ENCODE measurements around the gene TNFAIP8L3.
"Not testable (repeated sequence)": the region's sequence is repeated elsewhere in the genome, so short reads cannot be mapped to it uniquely, and the experiment has no call there.

Gene TNFAIP8L3

DNA sequence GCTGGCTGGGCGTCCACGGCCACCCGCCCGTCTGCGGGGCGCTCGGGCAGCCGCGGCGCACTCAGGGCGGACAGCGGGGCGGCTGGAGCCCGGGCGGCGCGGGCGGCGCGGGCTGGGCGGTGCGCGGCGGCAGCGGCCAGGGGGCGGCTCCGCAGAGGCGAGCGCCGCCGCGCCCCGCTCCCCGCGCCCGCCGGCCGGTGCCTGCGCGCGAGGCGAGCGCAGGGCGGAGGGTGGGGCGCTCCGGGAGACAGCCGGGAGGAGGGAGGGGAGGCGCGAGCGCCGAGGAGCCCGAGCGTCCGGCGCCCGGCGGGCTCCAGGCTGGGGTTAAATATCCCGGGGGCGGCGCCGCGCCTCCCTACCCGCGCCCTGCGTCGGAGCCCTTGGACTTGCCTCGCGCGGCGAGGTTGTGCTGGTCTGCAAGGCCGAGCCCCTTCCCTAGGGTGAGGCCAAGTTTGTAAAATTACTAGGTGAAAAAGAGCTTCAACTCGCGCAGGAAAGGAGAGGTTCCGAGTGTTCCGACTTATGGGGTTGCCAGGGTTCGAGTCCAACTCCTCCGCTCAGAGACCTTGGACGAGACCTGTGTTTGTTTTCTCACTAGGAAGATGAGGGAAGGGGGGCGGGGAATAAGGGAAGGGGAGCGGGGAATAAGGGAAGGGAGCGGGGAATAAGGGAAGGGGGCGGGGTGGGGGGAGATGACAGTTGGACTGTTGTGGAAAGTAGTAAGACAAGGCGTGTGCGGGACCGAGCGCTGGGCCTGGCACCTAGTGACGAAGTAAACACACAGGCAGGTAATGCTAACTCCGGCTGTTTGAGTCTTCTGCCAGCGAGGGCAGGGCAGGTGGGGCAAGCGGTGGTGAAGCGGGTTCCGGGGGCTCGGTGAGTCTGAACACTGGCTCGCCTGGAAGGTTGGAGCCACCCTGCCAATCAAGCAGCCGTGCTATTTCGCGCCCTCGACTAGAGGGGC, at the start of gene TNFAIP8L3:
TSS of gene TNFAIP8L3 (minus strand) at position 301 of the 964 bp plus-strand sequence. CDS start 311 bp downstream, outside the sequence.
- no peak for TF ChIP-seq Cebpa-rat (IDR thresholded peaks at IDR 0.05)
- Histone ChIP-seq H3K4me1 (peaks cover 0 to 76% (median 20%) of the 10 kb centered on the region in 10 experiments; a peak in 12 of 20 replicates), H3K27ac (no peak within 1 kb of the TSS), H3K36me3 (no peaks in the 10 kb centered on the region), H3K9me3 (replicated peaks in 1 of 11) (peaks cover 0 to 17% (median 10%) of the 10 kb centered on the region in 11 experiments; a peak in 14 of 22 replicates), H3K27me3 (peaks cover 43 to 69% (median 64%) of the 10 kb centered on the region in 11 experiments), H3K9ac (peak within 1 kb of the TSS in 4 of 11 experiments; percentile 16 to 68 (median 44); a peak in 4 of 22 replicates), H3K4me2 (peak within 1 kb of the TSS; percentile 60 to 82 (median 69)), H3K4me3 (peak within 1 kb of the TSS; percentile 44 to 66 (median 54)), H4K20me1 (peaks cover 0 to 8% (median 0%) of the 10 kb centered on the region in 11 experiments; a peak in 1 of 22 replicates)

DNA sequence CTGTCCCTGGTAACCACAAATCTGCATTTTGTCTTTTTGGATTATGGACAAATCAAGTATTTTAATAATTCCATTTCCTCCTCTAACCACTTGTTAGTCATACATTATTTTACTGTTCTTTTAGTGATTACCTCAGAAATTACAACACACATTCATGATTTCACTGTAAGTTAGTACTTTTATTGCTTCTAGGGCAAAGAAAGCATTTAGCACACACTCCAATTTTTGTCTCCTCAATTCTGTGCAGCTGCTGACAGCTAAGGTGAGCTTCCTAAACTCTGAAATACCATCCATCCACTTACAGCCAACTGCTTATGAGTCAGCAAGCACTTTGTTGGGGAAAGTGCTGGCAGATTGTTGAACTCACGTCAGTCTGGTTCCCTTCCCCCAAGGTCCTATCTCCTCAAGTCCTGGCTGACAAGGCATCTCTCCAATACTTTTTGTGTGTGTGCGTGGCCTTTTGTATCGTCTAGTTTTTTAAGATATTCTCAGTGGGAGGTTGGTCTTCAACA, 49.4 kb upstream of the TNFAIP8L3 start:
- Histone ChIP-seq H3K4me1 (peaks cover 0 to 9% (median 0%) of the 10 kb centered on the region in 10 experiments; a peak in 2 of 20 replicates), H3K4me2 (0 out of 22 replicates have a peak overlapping the region, but pooled peaks of 1 of the 11 experiments have one; percentile 19), H3K27ac (no peak overlapping the region), H4K20me1 (no peaks in the 10 kb centered on the region), H3K27me3 (no peaks in the 10 kb centered on the region), H3K9ac (no peak overlapping the region), H3K4me3 (no peak overlapping the region), H3K36me3 (no peaks in the 10 kb centered on the region), H3K9me3 (replicated peaks in 1 of 11) (peaks cover 4 to 15% (median 9%) of the 10 kb centered on the region in 11 experiments; a peak in 19 of 22 replicates)
- TF ChIP-seq Cebpa-rat (IDR thresholded peaks at IDR 0.05) = no peak

DNA sequence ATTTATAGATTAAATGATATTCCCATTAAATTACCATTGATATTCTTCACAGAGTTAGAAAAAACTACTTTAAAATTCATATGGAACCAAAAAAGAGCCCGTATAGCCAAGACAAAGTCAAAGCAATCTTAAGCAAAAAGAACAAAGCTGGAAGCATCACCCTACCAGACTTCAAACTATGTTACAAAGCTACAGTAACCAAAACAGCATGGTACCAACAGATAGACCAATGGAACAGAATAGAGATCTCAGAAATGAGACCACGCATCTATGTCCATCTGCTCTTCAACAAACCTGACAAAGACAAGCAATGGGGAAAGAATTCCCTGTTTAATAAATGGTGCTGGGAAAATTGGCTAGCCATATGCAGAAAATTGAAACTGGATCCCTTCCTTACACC, 45.6 kb upstream of the TNFAIP8L3 start:
- not testable (repeated sequence) for H3K4me1 ChIP-seq, H3K36me3 ChIP-seq, H3K27me3 ChIP-seq, H3K4me2 ChIP-seq, H3K9ac ChIP-seq, H3K4me3 ChIP-seq, H4K20me1 ChIP-seq, H3K27ac ChIP-seq
- H3K9me3 ChIP-seq (replicated peaks in 1 of 11) = peaks cover 4 to 15% (median 9%) of the 10 kb centered on the region in 11 experiments; a peak in 19 of 22 replicates

DNA sequence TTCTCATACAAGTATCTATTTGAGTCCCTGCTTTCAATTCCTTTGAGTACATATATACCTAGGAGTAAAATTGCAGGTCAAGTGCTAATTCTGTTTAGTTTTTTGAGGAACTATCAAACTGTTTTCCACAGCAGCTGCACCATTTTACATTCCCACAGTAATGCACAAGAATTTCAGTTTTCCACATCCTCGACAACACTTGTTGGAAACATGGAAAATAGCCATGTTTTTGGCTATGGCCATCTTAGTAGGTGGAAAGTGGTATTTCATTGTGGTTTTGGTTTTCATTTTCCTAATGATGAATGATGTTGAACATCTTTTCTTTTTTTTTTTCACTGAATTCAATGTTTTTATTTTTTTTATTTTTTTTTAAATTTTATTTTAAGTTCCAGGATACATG, 44.4 kb upstream of the TNFAIP8L3 start:
- Histone ChIP-seq H3K9me3 (replicated peaks in 1 of 11) (peaks cover 4 to 15% (median 9%) of the 10 kb centered on the region in 11 experiments; a peak in 19 of 22 replicates), H3K4me2 (no peak overlapping the region), H3K36me3 (no peaks in the 10 kb centered on the region), H3K9ac (no peak overlapping the region), H3K27me3 (no peaks in the 10 kb centered on the region), H3K4me1 (peaks cover 0 to 4% (median 0%) of the 10 kb centered on the region in 10 experiments; a peak in 6 of 20 replicates), H3K4me3 (no peak overlapping the region), H4K20me1 (no peaks in the 10 kb centered on the region), H3K27ac (no peak overlapping the region)
- no peak for TF ChIP-seq Cebpa-rat (IDR thresholded peaks at IDR 0.05)

DNA sequence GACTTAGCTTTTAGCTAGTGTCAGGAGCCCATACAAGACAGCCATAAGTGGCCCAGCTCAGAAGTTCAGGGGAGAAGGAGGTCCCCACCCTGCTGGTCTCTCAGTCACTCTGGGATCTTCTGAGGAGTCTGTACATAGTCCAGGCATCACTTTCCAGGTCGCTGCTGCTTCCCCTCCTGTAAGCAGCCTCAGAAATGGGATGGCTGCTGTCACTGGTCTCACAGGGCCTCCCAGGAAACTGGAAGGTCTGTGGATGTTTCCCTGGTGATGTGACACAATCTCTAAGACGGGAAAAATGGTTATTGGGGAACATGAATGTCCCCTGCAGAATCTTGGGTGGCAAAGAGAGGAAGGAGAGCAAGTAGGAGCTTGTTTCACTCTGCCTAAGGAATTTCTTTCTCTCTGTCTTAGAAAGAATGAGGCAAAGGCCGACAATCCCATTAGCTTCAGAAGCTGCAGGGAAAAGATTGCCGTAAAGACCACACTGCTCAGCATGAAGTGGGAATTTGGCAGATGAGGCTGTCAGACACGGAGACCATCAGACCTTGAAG, 43.2 kb upstream of the TNFAIP8L3 start:
- Histone ChIP-seq H3K36me3 (no peaks in the 10 kb centered on the region), H3K4me3 (no peak overlapping the region), H3K27ac (no peak overlapping the region), H4K20me1 (no peaks in the 10 kb centered on the region), H3K27me3 (no peaks in the 10 kb centered on the region), H3K4me1 (peaks cover 0 to 13% (median 0%) of the 10 kb centered on the region in 10 experiments; a peak in 7 of 20 replicates), H3K9ac (no peak overlapping the region), H3K9me3 (replicated peaks in 1 of 11) (peaks cover 4 to 15% (median 9%) of the 10 kb centered on the region in 11 experiments; a peak in 19 of 22 replicates), H3K4me2 (no peak overlapping the region)
- TF ChIP-seq Cebpa-rat (IDR thresholded peaks at IDR 0.05) = no peak

DNA sequence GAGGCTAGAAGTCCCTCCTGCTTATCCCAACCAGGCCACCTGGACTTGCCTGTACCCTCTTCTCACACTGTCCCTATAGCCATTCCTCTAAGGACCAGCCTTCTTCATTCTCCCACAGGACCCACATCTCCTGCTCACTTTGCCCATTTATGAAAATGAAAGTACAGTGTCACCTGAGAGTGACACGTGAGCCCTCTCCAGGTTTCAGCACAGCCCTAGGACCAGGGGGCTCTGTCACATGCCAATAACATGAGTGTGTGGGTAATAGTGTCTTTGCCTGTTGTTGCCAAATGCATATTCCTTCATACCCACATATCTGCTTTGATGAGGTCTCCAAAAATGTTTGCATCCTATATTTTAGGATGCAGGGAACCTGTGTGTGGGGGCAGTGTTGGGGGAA, 42.3 kb upstream of the TNFAIP8L3 start:
- no peaks in the 10 kb centered on the region for H3K27me3 ChIP-seq
- peaks cover 4 to 15% (median 9%) of the 10 kb centered on the region in 11 experiments; a peak in 19 of 22 replicates for H3K9me3 ChIP-seq (replicated peaks in 1 of 11)
- no peak overlapping the region for H3K9ac ChIP-seq
- no peak overlapping the region for H3K4me2 ChIP-seq
- H3K4me1 ChIP-seq = peaks cover 0 to 23% (median 0%) of the 10 kb centered on the region in 10 experiments; a peak in 7 of 20 replicates
- no peak for TF ChIP-seq Cebpa-rat (IDR thresholded peaks at IDR 0.05)
- H4K20me1 ChIP-seq = no peaks in the 10 kb centered on the region
- H3K27ac ChIP-seq = no peak overlapping the region
- H3K36me3 ChIP-seq = no peaks in the 10 kb centered on the region
- no peak overlapping the region for H3K4me3 ChIP-seq

DNA sequence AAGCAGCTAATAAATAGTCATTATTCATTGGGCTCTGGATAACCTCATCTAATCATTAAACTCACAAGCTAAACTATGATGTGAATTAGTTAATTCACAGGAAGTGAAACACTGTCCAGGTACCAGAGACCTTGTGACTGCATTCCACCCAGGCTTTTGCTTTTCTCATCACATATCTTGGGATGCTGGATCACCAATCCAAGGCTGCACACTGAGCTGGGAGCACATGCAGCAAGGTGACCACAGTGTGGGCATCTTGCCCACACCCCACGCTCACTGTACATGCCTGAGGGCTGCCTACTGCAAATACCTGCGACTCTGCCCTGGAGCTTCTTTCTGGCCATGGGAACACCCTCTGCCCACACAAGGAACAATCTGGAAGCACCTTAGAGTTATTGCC, 40.6 kb upstream of the TNFAIP8L3 start:
- TF ChIP-seq Cebpa-rat (IDR thresholded peaks at IDR 0.05) = no peak
- peaks cover 0 to 28% (median 0%) of the 10 kb centered on the region in 10 experiments; a peak in 7 of 20 replicates for H3K4me1 ChIP-seq
- H3K9me3 ChIP-seq (replicated peaks in 1 of 11) = peaks cover 1 to 9% (median 3%) of the 10 kb centered on the region in 11 experiments; a peak in 19 of 22 replicates
- no peak overlapping the region for H3K4me3 ChIP-seq
- H3K36me3 ChIP-seq = no peaks in the 10 kb centered on the region
- no peak overlapping the region for H3K27ac ChIP-seq
- no peak overlapping the region for H3K4me2 ChIP-seq
- H3K27me3 ChIP-seq = no peaks in the 10 kb centered on the region
- H4K20me1 ChIP-seq = no peaks in the 10 kb centered on the region
- H3K9ac ChIP-seq = no peak overlapping the region

DNA sequence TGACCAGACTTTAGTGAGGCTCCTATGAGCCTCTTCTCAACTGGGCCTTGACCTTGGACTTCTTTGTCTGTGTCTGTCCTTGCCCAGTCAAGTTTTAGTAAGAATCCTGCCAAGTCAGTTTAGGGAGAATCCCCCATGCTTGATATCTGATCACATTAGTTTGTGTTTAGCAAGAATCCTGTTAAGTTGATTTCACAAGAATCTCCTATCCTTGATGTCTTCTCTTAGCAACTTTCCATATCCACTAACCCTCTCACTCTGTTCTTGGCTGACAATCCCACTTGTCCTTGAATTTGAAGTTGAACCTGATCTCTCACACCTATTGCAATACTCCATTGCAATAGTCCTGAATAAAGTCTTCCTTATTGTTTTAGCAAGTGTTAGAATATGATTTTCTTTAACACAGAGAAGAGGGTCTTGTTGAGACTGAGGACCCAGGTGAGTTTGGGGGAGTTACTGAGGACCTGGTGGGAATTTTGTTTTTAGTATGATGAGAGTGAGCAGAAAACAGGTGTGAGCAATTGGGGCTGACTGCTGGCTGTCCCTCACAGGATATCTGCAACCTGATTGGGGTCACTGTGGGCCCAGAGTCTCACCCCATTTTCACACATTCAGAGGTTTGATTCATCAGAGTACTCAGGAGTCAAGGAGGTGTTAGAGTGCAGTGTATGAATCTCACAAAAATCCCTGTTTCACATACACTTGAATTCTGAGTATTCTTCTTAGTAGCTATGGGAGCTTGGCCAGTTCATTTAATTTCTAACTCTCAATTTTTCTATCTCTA, 39.9 kb upstream of the TNFAIP8L3 start:
- no peak overlapping the region for H3K27ac ChIP-seq
- H3K4me2 ChIP-seq = peak overlapping the region in 2 of 11 experiments; percentile 66 to 68; a peak in 1 of 22 replicates
- no peaks in the 10 kb centered on the region for H4K20me1 ChIP-seq
- no peak overlapping the region for H3K4me3 ChIP-seq
- peaks cover 0 to 28% (median 0%) of the 10 kb centered on the region in 10 experiments; a peak in 7 of 20 replicates for H3K4me1 ChIP-seq
- peaks cover 0 to 2% (median 0%) of the 10 kb centered on the region in 11 experiments; a peak in 3 of 22 replicates for H3K9me3 ChIP-seq (replicated peaks in 1 of 11)
- TF ChIP-seq Cebpa-rat (IDR thresholded peaks at IDR 0.05) = no peak
- H3K36me3 ChIP-seq = no peaks in the 10 kb centered on the region
- H3K9ac ChIP-seq = no peak overlapping the region
- H3K27me3 ChIP-seq = no peaks in the 10 kb centered on the region

All from BLaER1 treated with 17β-estradiol and CSF1 and Interleukin-3, amounts not matched to agents 10 nM and 100 nM (cell line).